ENCODE data around the gene ZIC5. TPM values are rescaled to one million over a fixed set of nuclear protein-coding genes. Genes with fewer than 3 reads are reported as not detected.

Gene ZIC5
- total RNA-seq, 1 experiment from 2014 or later = 0.57 TPM

DNA sequence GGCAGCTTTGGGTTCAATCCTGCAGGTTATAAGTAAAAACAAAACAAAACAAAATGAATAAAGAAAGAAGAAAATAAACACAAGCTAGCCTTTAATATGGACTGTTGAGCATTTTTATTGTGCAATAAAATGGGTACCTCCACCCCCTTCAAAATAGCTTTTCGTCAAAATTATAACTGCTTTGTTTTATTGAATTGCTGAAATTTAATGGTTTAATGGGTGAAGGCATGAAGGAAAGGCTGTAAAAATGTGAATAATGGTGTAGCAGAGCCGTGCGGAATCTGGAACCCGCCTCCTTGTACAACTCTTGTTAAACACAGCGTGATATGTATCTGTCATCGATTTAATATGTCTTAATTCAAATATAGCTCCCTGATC, 2.2 kb upstream of the ZIC5 start:
- Mint-ChIP-seq H3K27ac (ENCODE audit: unreplicated experiment) (no peak overlapping the region), H3K27me3 (ENCODE audit: unreplicated experiment) (no peaks in the 10 kb centered on the region), H3K4me1 (ENCODE audit: low read depth, unreplicated experiment) (no peaks in the 10 kb centered on the region), H3K4me3 (ENCODE audit: low read depth, unreplicated experiment) (no peak overlapping the region), H3K36me3 (ENCODE audit: insufficient read depth, unreplicated experiment) (no peaks in the 10 kb centered on the region), H3K9me3 (ENCODE audit: low read depth, unreplicated experiment) (no peaks in the 10 kb centered on the region)
- CTCF ChIA-PET = no interaction called here
- BruUV-seq (replicated peaks) = no TSS peak
- intact Hi-C loops (cut with micrococcal nuclease; ENCODE audit: unreplicated experiment) = loop anchor here (10.0 kb wide), 1 partner anchor 319 kb away; no protein-coding TSS in a partner anchor
- TF ChIP-seq, protein P1, sequence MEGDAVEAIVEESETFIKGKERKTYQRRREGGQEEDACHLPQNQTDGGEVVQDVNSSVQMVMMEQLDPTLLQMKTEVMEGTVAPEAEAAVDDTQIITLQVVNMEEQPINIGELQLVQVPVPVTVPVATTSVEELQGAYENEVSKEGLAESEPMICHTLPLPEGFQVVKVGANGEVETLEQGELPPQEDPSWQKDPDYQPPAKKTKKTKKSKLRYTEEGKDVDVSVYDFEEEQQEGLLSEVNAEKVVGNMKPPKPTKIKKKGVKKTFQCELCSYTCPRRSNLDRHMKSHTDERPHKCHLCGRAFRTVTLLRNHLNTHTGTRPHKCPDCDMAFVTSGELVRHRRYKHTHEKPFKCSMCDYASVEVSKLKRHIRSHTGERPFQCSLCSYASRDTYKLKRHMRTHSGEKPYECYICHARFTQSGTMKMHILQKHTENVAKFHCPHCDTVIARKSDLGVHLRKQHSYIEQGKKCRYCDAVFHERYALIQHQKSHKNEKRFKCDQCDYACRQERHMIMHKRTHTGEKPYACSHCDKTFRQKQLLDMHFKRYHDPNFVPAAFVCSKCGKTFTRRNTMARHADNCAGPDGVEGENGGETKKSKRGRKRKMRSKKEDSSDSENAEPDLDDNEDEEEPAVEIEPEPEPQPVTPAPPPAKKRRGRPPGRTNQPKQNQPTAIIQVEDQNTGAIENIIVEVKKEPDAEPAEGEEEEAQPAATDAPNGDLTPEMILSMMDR (IDR thresholded peaks at IDR 0.05; ENCODE audit: unreplicated experiment) = no peak
- no peak for DNase-seq

DNA sequence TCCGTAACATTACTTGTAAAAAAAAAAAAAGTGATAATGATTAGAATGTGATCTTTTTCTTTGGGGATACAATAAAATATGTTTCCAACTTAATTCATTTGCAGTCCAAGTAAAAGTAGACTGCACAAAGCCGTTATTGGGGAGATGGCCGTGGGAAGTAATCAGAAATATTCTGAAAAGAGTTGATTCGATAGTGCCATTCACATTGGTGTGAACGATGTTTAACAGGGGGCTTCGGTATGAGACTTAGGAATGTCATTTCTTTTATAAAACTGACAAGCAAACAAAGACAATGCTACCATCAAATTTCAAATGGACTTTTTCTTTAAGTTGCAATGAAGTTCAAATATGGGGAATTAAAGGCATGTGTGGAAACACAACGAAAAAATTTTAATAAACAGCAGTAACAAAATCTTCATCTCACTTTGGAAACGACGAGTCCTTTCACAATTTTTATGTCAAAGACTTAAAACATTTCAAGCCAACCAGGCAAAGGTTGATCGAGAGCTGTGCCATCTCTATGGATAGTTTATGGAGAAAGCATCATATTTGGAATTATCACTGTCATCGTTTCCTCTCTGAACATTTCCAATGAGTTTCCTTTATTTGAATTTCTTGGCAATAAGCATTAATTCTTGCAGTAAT, 1.7 kb upstream of the ZIC5 start:
- Mint-ChIP-seq H3K4me1 (ENCODE audit: low read depth, unreplicated experiment) (no peaks in the 10 kb centered on the region), H3K27me3 (ENCODE audit: unreplicated experiment) (no peaks in the 10 kb centered on the region), H3K4me3 (ENCODE audit: low read depth, unreplicated experiment) (no peak overlapping the region), H3K9me3 (ENCODE audit: low read depth, unreplicated experiment) (no peaks in the 10 kb centered on the region), H3K27ac (ENCODE audit: unreplicated experiment) (no peak overlapping the region), H3K36me3 (ENCODE audit: insufficient read depth, unreplicated experiment) (no peaks in the 10 kb centered on the region)
- CTCF ChIA-PET = no interaction called here
- intact Hi-C loops (cut with micrococcal nuclease; ENCODE audit: unreplicated experiment) = loop anchor here (10.0 kb wide), 1 partner anchor 318 kb away; no protein-coding TSS in a partner anchor
- TF ChIP-seq, protein P1 (IDR thresholded peaks at IDR 0.05; ENCODE audit: unreplicated experiment) = no peak
- BruUV-seq (replicated peaks) = no TSS peak
- DNase-seq = no peak

DNA sequence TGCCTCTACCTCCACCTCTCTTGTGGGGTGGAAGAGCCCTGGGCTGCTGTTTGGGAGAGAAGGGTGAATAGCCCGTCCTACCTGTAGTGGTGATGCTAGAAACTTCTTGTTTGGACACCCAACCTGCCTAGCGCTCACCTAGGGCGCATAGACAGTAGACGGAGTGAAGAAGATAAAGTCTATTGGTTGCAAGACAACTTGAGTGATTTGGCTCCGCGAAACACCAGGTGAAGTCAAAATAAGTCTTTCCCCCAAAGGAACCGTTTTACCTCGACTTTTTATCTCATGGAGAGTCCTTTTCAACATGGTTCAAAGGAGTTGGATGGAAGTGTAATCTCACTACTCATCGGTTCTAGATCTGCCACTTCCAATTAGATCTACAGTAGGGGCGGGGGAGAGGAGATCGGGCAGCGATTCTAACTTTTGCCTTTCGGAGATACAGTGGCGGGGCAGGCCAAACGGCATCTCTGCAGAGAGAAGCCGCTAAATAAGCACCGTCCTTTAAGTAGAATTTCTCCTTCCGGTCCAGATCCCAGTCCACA, 694 bp upstream of the ZIC5 start:
- TF ChIP-seq, protein P1 (IDR thresholded peaks at IDR 0.05; ENCODE audit: unreplicated experiment) = no peak
- Mint-ChIP-seq H3K36me3 (ENCODE audit: insufficient read depth, unreplicated experiment) (no peaks in the 10 kb centered on the region), H3K4me1 (ENCODE audit: low read depth, unreplicated experiment) (no peaks in the 10 kb centered on the region), H3K27ac (ENCODE audit: unreplicated experiment) (no peak overlapping the region), H3K4me3 (ENCODE audit: low read depth, unreplicated experiment) (no peak overlapping the region), H3K27me3 (ENCODE audit: unreplicated experiment) (no peaks in the 10 kb centered on the region), H3K9me3 (ENCODE audit: low read depth, unreplicated experiment) (no peaks in the 10 kb centered on the region)
- no TSS peak for BruUV-seq (replicated peaks)
- CTCF ChIA-PET = no interaction called here
- no peak for DNase-seq
- intact Hi-C loops (cut with micrococcal nuclease; ENCODE audit: unreplicated experiment) = loop anchor here (10.0 kb wide), 1 partner anchor 317 kb away; no protein-coding TSS in a partner anchor

DNA sequence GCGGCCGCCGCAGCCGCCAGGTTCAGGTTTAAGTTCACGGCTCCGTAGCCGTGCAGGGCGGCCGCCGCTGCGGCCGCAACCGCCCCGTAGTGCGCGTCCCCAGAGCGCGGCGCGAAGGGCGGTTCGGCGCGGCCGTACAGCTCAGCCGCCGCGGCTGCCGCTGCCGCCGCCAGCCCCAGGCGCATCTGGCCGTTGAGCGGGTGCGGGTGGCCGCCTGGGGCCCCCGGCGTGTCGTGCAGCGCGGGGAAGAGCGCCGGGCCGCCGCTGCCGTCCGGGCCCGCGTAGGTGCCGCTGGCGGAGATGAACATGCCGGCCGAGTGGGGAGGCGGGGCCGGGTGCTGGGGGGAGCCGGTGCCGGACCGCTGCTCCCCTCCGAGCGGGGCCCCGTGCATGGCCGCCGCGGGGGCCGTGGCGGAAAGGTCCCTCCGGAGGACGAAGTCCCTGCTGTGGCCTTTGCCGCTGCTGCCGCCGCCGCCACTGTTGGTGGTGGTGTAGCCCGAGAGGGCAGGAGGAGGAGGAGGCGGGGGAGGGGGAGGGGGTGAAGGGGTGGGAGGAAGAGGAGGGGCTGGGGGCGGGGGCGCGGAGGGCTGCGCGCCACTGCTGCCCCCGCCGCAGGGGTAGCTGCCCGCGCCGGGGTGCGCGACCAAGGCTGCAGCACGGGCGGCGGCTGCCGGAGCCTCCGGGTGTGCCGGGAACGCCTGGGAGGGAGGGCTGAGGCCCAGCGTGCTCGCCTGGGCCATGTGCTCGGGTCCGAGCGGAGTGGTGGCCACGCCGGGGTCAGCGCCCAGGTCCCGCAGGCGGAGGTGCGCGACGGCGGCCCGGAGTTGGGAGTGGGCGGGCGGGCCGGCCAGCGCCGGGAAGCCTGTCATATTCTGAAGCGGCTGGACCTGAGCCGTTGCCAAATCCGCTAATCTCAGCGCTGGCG, 654 bp downstream of the ZIC5 start:
- H3K27ac Mint-ChIP-seq (ENCODE audit: unreplicated experiment) = no peak overlapping the region
- DNase-seq = no peak

More for the DNA sequence above, 654 bp downstream of the ZIC5 start:
- CTCF ChIA-PET = no interaction called here
- Mint-ChIP-seq H3K9me3 (ENCODE audit: low read depth, unreplicated experiment) (no peaks in the 10 kb centered on the region), H3K36me3 (ENCODE audit: insufficient read depth, unreplicated experiment) (no peaks in the 10 kb centered on the region), H3K4me1 (ENCODE audit: low read depth, unreplicated experiment) (no peaks in the 10 kb centered on the region), H3K27me3 (ENCODE audit: unreplicated experiment) (no peaks in the 10 kb centered on the region), H3K4me3 (ENCODE audit: low read depth, unreplicated experiment) (peak overlapping the region; percentile 80)
- TF ChIP-seq, protein P1 (IDR thresholded peaks at IDR 0.05; ENCODE audit: unreplicated experiment) = no peak
- BruUV-seq (replicated peaks) = no TSS peak
- intact Hi-C loops (cut with micrococcal nuclease; ENCODE audit: unreplicated experiment) = loop anchor here (10.0 kb wide), 1 partner anchor 316 kb away; no protein-coding TSS in a partner anchor
